Measurements from ENCODE around the gene OASL.
"Not testable (repeated sequence)": the region's sequence is repeated elsewhere in the genome, so short reads cannot be mapped to it uniquely, and the experiment has no call there.

Gene OASL

DNA sequence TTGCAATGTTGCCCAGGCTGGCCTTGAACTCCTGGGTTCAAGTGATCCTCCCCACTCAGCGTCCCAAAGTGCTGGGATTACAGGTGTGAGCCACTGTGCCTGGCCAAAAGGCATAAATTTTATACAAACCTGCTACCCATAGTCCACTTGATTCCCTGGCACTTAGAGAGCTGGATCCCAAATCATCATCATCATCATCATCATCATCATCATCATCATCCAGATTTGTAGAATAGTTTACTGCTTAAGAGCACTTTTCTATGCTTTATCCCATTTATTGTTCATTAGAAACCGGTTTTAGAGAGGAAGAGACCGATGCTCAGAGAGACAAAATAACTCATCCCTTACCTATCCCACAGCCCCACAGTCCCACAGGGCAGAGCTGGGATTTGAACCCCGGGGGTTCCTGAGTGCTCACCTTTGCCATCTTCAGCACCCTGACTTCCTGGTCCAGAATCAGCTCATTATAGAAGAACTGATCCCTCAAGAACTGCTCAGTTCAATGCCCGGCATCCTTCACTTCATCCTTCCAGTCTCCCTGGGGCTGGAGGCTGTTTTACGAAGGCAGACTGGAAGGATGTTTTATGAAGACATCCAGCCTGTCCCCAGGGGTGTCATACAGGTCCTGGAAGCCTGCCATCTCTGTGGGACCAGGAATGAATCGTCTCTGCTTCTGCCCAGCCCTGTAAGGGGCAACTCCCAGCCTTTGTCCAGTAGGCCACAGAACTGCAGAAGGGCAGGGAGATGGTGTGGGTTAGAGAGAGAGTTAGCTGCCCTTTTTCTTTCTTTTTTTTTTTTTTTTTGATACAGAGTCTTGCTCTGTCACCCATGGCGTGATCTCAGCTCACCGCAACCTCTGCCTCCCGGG is 20.2 kb upstream of the OASL start:
- DNase-seq: no peak

DNA sequence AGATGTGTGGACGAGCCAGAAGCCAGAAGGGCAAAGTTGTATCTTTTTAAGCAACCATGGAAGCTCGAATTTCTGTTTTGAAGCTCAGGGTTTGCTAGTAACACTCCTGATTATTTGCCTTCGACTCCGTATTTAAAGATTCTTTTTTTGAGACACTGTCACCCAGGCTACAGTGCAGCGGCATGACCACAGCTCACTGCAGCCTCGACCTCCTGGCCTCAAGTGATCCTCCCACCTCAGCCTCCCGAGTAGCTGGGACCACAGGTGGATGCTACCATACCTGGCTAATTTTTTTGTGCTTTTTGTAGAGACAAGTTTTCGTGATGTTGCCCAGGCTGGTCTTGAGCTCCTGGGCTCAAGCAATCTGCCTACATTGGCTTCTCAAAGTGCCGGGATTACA is 18.7 kb upstream of the OASL start:
- DNase-seq: no peak

DNA sequence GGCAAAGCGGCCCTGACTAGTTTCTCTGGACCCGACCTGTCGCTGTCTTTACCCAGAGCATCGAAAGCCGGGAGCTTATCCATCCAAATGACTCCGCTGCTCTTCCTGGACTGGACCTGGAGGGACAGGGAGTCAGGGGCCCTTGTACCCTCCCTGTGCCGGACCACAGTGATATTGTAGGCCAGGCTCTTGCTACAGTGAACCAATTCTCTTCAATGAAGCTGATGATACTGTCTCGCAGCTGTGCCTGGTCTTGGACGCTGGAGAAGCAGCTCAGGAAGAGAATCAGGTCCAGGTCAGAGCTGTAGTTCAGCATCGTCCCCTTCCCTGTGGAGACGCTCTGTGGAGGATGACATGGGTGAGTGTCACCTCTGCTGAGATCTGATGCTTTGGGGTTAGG is 14.7 kb upstream of the OASL start:
- DNase-seq: no peak

DNA sequence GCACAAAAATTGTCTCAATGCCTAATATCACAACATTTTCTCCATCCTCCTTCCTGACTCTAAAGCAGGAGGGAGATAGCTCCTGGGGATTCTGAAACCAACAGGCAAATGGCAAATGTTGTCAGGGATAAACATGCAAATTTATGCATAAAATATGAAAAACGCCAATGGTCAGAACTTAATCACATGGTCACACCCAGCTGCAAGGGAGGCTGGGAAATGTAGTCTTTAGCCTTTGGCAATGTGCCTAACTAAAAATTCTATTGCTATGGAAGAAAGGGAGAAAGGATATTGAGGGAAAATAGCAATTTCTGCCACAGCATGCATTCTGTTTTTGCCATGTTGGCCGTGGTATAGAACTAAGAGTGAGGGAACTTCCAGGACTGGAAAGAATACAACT is 11.7 kb upstream of the OASL start:
- DNase-seq: no peak

DNA sequence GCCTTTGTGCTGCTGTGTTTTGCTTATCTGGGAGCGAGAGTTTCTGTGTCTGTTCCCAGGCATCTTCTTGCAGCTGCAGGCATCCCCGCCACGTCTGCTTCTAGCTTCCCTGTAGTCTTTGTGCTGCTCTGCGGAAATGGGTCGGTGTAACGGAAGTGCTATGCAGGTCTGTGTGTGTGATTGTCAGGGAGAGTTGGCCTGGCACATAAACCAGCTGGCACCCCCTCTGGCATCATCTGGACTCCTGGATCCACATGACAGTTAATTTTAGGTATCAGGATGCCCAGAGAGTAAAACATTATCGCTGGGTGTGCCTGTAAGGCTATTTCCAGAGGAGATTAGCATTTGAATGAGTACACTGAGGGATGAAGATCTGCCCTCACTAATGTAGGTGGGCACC is 9.4 kb upstream of the OASL start:
- no peak for DNase-seq

DNA sequence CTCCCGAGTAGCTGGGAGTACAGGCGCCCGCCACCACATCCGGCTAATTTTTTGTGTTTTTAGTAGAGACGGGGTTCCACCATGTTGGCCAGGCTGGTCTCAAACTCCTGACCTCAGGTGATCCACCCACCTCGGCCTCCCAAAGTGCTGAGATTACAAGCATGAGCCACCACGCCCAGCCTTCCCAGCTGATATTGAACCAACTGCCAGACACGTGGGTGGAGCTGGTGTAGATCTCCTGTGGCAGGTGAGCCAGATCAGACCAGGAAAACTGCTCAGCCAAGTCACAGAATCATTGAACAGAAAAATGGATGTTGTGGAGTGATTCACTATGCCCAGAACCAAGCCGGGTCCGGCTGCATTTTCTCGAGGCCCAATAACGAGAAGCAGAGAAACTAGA is 8.4 kb upstream of the OASL start:
- not testable (repeated sequence) for DNase-seq

DNA sequence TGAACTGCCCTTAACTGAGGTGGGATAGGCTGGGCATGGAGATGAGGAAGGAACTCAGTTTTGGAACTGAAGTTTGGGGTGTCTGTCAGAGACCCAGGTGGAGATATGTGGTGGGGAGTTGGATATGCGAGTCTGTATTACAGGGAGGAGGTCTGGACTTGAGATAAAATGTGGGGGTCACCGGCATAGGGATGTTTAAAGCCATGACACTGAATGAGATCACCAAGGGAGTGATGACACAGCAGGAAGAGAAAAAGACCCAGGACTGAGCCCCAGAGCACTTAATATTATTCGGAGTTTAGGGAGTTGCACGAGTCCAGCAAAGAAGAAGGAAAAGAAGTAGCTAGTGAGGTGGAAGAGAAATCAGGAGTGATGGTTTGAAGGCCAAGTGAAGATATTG is 4.0 kb upstream of the OASL start:
- no peak for DNase-seq

DNA sequence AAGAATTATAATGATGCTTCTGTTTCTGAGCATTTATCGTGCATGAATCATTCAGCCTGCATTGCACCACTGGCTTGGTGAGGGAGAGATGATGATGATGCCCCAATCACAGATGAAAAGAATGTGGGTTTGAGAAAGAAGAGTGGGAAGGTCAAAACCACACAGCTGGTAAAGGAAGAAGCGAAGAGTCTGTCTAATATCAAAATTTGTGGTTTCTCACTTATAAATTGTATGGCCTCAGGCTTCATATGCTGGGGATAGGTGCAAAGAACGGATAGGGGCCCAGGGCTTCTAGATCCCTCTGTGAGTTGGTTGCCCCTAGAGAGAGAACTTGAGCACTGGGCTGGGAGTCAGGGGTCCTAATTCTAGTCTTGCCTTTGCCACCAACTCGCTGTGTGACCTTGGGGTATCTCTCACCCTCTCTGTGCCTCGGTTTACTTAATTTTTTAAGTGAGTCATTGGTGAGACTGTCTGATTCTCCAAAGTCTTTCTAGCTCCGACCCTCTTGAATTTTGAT is 2.2 kb downstream of the OASL start:
- peak; percentile 70 for DNase-seq

DNA sequence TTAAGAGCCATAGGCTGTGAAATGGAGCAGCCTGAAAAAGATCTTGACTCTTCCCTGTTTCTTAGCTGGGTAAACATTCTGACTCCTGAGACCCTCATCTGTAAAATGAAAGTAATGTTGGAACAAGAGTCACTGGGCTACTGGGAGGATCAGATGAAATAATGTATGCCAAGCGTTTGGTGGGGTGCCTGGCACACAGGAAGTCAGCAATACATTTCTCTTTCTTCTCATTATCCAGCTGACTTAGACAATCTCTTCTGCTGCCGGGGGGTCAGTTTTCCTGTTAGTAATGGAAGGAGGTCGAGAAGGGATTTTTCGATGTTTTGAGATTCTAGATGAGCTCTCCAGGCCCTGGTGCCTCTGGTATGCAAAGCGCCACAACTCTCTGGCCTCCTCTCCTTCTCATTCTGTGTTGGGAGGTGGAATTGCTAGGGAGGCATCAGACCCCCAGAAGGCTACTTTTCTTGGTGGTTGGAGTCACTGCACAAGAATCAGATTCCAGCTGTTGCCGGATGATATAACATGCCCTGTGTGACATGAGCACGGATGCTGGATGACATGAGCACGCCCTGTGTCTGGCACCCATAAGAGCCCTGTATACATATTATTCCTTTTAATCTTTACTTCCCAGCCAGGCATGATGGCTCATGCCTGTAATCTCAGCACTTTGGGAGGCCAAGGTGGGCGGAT is 4.3 kb downstream of the OASL start:
- no peak for DNase-seq

DNA sequence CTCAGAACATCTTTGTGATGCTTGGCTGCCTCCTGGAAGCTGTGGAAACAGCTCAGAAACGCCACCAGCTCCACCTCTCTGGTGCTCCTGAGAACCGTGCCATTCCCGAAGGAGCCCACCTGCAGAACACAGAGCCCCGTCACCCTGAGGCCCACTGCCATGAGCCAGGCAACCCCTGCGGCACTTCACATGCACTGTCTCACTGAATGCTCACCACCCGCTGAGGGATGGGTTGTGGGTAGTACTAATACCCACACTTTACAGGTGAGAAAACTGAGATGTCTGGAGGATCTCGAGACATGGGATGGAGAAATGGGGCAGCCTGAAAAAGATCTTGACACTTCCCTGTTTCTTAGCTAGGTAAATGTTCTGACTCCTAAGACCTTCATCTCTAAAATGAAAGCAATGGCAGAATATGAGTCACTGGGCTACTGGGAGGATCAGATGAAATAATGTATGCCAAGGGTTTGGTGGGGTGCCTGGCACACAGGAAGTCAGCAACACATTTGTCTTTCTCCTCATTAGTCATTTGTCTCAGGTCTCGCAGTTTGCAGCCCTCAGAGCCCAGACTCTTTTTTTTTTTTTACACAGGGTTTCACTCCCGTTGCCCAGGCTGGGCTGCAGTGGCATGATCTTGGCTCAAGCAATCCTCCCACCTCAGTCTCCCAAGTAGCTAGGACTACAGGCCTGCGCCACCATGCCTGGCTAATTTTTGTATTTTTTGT is 5.3 kb downstream of the OASL start:
- peak; percentile 71 for DNase-seq

DNA sequence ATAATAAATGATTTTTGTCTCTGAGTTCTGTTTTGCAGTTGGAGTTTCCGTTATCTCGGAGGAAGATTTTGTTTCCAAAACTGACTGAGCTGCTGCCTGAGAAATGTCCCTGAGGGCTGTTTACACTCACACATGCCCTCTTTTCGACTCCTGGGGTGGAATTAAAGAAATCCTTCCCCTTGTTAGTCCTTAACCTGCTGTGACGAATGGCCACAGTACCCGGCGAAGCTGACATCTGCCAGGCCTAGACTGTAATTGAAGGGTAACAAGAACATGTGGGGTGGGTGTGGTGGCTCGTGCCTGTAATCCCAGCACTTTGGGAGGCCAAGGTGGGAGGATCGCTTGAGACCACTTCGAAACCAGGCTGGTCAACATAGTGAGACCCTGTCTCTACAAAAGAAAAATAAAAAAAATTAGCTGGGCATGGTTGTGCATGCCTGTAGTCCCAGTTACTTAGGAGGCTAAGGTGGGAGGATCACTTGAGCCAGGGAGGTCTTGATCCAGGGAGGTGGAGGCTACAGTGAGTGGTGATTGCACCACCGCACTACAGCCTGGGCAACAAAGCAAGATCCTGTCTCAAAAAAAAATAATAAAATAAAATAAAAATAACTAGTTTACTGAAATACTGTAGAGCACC is 8.4 kb downstream of the OASL start:
- no peak for DNase-seq

DNA sequence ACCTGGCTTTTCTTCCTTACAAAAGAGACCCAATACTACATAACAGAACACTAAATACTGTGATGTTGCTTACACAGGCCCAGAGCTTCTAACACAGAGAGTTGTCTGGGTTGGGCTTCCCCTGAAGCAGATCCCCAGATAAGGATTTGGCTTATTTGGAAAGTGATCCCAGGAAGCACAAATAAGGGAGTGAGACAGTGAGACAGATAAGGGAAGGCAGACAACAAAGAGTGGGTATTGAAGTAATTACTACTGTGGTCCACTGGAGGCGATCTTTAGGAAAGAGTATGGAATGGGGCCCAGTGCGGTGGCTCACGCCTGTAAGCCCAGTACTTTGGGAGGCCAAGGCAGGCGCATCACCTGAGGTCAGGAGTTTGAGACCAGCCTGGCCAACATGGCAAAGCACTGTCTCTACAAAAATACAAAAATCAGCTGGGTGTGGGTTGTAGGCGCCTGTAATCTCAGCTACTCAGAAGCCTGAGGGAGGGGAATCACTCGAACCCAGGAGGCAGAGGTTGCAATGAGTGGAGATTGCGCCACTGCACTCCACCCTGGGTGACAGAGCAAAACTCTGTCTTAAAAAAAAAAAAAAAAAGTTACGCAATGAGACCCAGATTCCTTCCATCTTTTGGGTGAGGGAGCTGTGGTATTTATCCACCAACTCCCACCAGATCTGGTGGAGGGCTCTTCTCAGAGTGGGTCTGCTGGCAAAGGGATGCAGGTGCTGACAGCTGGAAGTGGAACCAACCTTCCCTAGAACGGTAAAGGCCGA is 12.6 kb downstream of the OASL start:
- DNase-seq: no peak

DNA sequence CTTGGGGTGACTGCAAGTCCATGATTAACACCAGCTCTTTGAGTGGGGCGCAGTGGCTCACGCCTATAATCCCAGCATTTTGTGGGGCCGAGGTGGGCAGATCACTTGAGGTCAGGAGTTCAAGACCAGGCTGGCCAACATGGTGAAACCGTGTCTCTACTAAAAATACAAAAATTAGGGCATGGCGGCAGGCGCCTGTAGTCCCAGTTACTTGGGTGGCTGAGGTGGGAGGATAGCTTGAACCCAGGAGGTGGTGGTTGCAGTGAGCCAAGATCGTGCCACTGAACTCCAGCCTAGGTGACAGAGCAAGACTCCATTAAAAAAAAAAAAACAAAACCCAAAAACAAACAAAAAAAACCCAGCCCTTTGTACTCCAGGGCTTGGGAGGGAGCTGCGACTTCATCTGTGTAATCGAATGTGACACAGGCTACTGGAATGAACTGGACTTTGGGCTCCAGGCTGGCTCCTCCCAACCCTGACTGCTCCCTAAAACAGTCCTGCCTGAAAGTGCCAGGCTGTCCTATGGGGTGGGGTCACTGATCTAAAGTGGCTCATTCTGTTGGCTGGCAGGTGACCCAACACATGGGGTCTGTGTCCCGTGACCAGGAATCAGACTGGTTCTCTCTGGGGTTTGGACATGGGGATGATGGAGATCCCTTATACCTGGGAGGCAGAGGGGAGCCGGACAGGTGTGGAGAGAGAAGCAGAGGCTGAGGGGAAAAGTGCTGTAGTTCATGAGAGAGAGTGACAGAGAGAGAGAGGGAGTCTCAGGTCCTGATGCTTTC is 13.4 kb downstream of the OASL start:
- no peak for DNase-seq

DNA sequence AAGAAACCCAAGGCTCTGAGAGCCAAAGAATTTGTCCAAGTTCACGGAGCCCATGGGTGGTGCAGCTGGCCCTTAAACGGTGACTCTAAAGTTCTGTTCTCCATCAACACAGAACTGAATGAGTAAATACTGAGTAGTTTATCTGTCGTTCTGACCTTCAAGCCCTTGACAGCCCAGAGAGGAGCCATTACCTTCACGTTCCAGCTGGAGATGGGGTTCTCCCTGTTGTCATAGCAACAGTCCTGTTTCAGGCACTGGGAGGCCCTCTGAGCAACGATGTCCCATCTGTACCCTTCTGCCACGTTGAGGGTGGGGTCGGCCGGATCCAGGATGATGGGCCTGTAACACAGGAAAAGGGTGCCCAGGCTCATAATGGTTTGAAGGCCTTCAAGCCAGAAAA is 15.2 kb downstream of the OASL start:
- DNase-seq: no peak

DNA sequence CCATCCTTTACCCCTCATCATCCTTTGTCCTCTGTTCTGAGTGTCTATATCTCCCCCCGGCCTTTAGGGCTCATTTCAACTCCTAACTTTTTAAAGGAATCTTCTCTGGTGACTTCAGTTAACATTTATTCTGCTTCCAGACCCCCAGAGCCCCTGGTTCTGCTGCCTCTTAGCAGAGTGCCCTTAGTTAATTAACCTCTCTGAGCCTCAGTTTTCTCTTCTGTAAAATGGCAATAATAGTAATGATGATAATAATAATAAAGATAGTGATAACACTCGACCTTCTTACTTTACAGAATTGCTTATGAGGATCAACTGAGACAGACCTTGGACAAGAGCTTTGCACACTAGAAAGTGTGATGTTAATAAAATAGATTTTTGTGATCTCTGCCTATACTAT is 16.3 kb downstream of the OASL start:
- DNase-seq: no peak

DNA sequence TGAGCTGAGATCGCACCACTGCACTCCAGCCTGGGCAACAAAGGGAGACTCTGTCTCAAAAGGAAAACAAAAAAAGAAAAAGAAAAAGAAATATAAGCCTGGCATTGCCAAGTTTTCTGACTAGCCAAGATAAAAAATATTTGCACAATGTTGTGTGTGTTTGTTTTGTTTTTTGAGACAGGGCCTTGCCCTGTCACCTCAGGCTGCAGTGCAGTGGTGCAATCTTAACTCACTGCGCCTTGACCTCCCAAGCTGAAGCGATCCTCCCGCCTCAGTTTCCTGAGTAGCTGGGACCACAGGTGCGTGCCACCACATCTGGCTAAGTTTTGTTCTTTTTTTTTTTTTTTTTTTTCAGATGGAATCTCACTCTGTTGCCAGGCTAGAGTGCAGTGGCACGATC is 17.3 kb downstream of the OASL start:
- DNase-seq: no peak

DNA sequence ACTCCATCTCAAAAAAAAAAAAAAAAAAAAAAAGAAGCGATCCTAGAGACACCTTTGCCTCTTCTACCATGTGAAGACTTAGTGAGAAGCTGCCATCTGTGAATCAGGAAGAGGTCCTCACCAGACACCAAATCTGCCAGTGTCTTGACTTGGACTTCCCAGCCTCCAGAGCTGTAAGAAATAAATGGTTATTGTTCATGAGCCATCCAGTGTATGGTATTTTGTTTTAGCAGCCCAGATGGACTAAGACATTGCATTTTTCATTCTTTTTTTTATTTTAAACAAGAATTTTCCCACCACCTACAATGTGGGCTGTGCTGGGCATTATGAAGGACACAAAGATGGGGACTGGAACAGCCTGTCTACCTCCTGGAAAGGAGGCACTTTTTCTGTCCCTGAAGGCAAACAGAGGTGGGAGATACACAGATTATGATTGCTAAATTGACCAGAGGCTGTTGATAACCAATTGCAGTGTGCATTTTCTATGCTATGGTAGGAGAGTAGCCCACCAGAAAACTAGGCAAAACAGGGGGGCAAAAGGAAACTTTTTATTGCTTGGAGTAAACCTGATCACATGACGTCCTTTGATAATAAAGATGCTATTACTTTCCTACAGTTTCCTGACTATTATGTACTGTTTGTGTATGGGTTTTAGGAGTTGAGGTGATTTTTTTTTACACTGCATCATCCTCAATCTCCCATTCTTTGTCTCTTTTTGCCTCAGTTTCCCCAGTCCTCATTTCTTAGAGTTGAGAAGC is 20.0 kb downstream of the OASL start:
- no peak for DNase-seq

DNA sequence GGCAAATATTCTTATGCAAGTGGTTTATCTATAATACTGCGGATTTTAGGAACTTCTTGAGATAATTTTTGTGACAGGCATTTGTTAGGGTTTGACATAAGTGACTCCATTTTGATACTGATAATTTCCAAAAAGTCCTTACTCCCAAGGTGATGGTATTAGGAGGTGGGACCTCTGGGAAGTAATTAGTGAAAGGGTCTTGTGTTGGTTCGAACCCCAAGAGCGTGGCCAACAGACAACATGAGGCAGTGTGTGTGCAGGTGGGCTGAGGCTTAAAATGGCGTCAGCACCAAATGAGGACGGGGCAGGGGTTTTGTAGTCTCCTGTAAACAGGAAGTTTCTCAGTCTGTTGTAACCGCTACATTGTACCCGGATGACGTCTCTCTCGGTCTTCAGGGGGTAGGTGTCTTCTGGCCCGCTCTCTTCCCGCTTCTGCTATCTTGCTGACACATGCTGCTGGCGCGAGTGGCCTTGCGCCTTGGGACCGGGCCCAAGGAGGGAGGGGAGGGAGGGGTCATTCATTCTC is 21.0 kb downstream of the OASL start:
- no peak for DNase-seq

DNA sequence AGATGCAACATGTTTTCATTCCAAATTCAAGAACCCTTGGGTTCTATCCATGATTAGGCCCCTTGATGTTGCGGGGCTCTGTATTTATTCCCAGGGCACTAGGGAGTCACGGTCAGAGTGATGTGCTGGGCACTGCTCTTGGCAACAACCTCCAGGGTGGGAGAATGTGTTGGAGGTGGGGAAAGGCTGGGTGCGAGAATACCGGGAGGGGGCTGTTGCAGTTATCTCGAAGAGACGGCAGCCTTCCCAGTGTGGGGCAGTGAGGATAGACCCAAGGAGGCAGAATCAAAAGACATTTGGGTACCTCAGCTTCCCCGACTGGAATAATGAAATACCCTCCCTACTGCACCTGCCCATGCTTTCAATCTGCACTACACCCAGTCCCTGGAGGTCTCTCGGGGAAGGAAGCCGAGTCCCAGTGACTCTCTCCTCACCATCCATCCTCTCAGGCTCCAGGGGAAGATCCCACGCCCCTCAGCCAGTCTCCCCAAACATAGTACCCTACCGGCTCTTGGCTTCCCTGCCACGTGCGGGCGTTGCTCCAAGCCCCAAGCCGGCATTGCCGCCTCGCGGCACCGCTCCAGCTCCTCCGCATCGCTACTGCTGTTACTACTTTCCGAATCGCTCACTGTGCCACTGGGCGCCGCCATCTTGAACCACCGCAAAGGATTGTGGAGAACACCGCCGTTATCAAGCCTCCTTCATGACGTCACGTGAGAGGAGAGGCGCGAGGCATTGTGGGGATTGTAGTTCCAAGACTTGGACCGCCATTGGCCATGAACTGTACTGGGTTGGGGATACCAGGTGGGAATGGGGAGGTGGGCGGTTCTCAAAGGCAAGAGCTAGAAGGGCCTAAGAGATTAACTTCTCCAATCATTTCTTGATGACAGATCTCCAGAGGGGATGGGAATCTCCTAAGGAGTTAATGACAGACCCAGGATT is 22.9 kb downstream of the OASL start, which contains the start of gene C12orf43:
TSS of gene C12orf43 (minus strand) at position 663 of the 942 bp plus-strand sequence. CDS start at position 650, 13 bp downstream.
- DNase-seq: peak; percentile 94

Data from stimulated activated CD4-positive, alpha-beta T cell treated with anti-CD3 and anti-CD28 coated beads, Interleukin-4, amount 100 ng/mL, for 24 hours (primary cell).